ENCODE results near the gene PAIP2. TPM values are rescaled to one million over a fixed set of nuclear protein-coding genes. Genes with fewer than 3 reads are reported as not detected.
"Not testable (repeated sequence)": the region's sequence is repeated elsewhere in the genome, so short reads cannot be mapped to it uniquely, and the experiment has no call there.

Gene PAIP2
- total RNA-seq, 1 donor: 70.9 TPM

GRCh38 chr5:139403787-139404483 lies 62.3 kb downstream of the PAIP2 start, which contains the start of gene SPATA24:
SPATA24 (minus strand) TSS chr5:139404089; CDS start chr5:139404060, 29 bp downstream.
- peak within 1 kb of the TSS; percentile 79 for H3K4me3 ChIP-seq (ENCODE audit: low read depth, low read length)
- no peak for TF ChIP-seq CTCF (IDR thresholded peaks at IDR 0.05; ENCODE audit: insufficient read depth, low read length)
- DNase-seq (ENCODE audit: low read depth): peak; percentile 96

- DNase-seq (ENCODE audit: low read depth): no peak
- TF ChIP-seq CTCF (IDR thresholded peaks at IDR 0.05; ENCODE audit: insufficient read depth, low read length): no peak
- H3K4me3 ChIP-seq (ENCODE audit: low read depth, low read length): no peak overlapping the region
Measured at GRCh38 chr5:139404484-139404840, 62.8 kb downstream of the PAIP2 start.

GRCh38 chr5:139406963-139407362 lies 65.3 kb downstream of the PAIP2 start:
- TF ChIP-seq CTCF (IDR thresholded peaks at IDR 0.05; ENCODE audit: insufficient read depth, low read length): no peak
- DNase-seq (ENCODE audit: low read depth): no peak
- H3K4me3 ChIP-seq (ENCODE audit: low read depth, low read length): no peak overlapping the region

- no peak overlapping the region for H3K4me3 ChIP-seq (ENCODE audit: low read depth, low read length)
- TF ChIP-seq CTCF (IDR thresholded peaks at IDR 0.05; ENCODE audit: insufficient read depth, low read length): no peak
- DNase-seq (ENCODE audit: low read depth): no peak
Measured at GRCh38 chr5:139407517-139407916, 65.9 kb downstream of the PAIP2 start.

- TF ChIP-seq CTCF (IDR thresholded peaks at IDR 0.05; ENCODE audit: insufficient read depth, low read length): no peak
- H3K4me3 ChIP-seq (ENCODE audit: low read depth, low read length): no peak overlapping the region
- no peak for DNase-seq (ENCODE audit: low read depth)
Measured at GRCh38 chr5:139408191-139408590, 66.5 kb downstream of the PAIP2 start.

GRCh38 chr5:139409116-139409515 lies 67.5 kb downstream of the PAIP2 start:
- not testable (repeated sequence) for H3K4me3 ChIP-seq (ENCODE audit: low read depth, low read length); DNase-seq (ENCODE audit: low read depth)

- TF ChIP-seq CTCF (IDR thresholded peaks at IDR 0.05; ENCODE audit: insufficient read depth, low read length): no peak
- H3K4me3 ChIP-seq (ENCODE audit: low read depth, low read length): no peak overlapping the region
- DNase-seq (ENCODE audit: low read depth): no peak
Measured at GRCh38 chr5:139410121-139410992, 68.7 kb downstream of the PAIP2 start.

Data from fibroblast of the aortic adventitia (primary cell).